Ureter (tissue), 1 donor: ENCODE measurements around the gene CAMK2A. TPM values are rescaled to one million over a fixed set of nuclear protein-coding genes. Genes with fewer than 3 reads are reported as not detected.

ENCODE experiments used
- DNase-seq: peaks from one replicate; pipeline ENCODE4 v3.0.0-alpha.2; 2020; ENCODE audit warnings: low spot score
- total RNA-seq: library from RNA; stranded (reverse); gene quantifications from one replicate; pipeline ENCODE4 v1.2.4, GENCODE V29; 2023
- donor health status: DM: yes; HTN: yes; CAD: no.

Gene CAMK2A
- total RNA-seq, 1 donor from 2014 or later = 1.4 TPM

- DNase-seq = no peak
These were observed 76.0 kb downstream of the CAMK2A start for GRCh38 chr5:150213530-150213929.

- DNase-seq = no peak
These were observed 78.2 kb downstream of the CAMK2A start for GRCh38 chr5:150211156-150212030.

DNA sequence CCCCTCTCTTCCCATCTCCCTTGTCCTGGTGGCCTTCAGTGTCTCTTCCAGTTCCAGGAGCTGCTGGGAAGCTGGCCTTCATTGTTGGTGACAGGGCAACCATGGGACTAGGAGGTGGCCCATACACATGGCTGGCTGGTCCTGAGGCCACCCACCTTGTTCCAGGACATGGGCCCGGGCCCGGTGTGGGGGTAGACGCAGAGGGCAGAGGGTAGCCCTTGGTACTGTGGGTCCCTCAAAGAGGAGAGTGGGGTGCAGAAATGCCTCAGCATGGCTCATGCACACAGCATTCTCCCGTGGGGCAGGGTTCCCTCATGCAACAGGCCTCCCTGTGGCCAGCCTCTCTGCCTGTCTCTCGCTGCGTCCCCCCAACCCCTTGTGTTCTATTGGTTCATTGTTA is 78.9 kb downstream of the CAMK2A start:
- no peak for DNase-seq

DNA sequence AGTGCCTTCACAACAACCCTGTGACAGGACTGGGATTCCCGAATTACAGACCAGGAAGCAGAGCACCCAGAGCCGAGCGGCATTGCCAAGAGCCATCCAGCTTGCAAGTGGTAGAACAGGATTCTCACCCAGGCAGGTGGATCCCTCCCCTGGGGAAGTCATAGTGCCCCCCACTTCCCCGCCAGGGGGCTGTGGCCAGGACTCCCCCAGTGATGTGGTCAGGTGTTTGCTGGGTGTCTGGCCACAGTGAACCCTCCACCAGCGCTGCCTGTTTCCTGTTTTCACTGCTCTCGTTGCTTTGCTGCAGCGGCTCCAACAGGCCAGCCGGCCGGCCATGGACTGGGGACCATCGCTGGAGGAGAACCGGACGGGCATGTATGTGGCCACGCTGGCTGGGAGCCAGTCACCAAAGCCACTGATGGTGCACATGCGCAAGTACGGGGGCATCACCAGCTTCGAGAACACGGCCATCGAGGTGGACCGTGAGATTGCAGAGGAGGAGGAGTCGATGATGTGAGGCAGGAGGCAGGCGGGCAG is 80.4 kb downstream of the CAMK2A start:
- DNase-seq = peak; percentile 76

GRCh38 chr5:150208187-150209098 is 81.1 kb downstream of the CAMK2A start:
- no peak for DNase-seq

GRCh38 chr5:150206779-150207115 is 82.8 kb downstream of the CAMK2A start:
- no peak for DNase-seq

GRCh38 chr5:150206098-150206778 is 83.3 kb downstream of the CAMK2A start:
- DNase-seq = no peak

DNA sequence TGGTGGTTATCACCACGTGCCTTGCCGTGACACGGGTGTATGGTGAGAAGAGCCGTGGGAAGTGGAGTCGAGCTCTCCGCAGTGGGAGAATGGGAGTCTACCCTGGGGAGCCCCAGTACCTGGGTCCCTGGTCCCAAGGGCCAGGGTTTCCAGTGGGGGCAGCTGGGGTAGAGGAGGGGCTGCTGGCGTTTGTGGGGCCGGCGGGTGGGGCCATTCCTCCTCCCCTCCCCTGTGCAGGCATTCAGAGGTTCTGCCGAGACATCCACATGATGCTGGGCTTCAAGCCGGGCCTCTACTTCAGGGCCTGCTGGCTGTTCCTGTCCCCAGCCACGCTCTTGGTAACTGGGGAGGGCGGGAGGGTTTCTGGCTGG is 85.0 kb downstream of the CAMK2A start:
- no peak for DNase-seq

DNA sequence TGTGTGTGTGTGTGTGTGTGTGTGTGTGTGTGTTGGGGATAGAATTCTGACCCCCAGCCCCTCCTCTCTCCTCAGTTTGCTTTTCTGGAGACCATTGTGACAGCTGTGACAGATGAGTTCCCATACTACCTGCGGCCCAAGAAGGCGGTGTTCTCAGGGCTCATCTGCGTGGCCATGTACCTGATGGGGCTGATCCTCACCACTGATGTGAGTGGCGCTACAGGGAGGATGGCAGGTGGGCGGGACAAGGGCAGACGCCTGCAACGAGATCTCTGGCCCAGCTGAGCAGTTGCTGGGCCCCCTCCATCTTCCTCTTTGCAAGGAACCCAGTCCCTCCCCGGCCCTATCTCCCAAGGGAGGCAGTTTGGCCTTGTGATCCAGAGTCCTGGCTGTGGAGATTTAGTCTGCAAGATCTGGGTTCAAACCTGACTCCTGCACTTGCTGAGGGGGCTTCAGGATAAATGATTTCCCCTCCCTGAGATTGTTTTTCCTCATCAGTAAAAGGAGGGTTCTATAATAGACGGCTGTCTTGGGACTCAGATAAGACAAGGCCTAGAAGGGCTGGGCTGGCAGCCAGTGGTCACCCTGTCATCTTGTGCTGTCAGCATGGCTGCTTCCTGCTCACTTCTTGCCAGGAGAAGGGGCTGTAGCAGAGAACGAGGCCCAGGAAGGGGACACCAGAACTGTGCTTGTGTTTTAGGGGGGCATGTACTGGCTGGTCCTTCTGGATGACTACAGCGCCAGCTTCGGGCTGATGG is 85.6 kb downstream of the CAMK2A start:
- DNase-seq = no peak

DNA sequence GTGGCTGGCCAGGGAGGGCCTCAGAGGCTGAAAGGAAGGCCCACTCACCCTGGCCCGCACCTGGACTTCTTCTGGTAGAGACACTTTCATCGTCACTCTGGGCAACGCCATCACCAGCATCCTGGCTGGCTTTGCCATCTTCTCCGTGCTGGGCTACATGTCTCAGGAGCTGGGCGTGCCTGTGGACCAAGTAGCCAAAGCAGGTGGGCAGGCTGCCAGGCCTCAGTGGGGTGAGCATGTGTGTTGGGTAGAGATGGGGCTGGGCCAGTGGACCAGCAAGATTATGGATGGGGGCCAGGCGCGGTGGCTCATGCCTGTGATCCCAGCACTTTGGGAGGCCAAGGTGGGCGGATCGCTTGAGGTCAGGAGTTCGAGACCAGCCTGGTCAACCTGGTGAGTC is 87.1 kb downstream of the CAMK2A start:
- no peak for DNase-seq

DNA sequence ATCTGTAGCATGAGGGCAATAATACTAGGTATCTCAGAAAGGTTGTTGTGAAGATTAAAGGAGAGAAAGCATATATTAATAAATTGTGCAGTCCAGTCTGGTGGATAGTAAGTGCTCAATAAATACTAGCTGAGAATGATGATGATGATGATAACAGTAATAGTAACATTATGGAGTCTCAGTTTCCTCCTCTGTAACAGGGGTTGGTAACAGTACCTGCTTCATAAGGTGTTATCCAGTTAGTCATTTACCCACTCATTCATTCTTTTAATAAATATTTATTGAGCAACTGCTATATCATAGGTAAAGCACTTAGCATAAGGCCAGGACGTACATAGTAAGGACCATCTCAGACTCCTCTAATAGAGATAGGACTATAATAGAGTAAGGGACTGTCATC is 92.1 kb downstream of the CAMK2A start:
- DNase-seq = no peak

GRCh38 chr5:150196986-150197385 is 92.6 kb downstream of the CAMK2A start:
- no peak for DNase-seq

DNA sequence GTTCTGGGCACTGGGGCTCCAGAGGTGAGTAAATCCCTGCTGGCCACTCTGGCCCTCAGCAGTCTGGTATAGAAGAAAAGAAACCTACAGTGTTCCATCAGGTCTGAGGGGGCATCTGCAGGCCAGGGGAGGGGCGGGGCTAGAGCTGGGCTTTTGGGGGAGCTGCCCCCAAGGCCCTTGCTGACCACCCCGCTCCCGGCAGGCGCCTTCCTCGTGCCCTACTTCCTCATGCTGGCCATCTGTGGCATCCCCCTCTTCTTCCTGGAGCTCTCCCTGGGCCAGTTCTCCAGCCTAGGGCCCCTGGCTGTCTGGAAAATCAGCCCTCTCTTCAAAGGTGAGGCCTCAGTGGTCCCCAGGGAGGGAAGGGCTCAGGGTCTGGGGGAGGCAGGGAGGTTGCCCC is 93.1 kb downstream of the CAMK2A start:
- no peak for DNase-seq

DNA sequence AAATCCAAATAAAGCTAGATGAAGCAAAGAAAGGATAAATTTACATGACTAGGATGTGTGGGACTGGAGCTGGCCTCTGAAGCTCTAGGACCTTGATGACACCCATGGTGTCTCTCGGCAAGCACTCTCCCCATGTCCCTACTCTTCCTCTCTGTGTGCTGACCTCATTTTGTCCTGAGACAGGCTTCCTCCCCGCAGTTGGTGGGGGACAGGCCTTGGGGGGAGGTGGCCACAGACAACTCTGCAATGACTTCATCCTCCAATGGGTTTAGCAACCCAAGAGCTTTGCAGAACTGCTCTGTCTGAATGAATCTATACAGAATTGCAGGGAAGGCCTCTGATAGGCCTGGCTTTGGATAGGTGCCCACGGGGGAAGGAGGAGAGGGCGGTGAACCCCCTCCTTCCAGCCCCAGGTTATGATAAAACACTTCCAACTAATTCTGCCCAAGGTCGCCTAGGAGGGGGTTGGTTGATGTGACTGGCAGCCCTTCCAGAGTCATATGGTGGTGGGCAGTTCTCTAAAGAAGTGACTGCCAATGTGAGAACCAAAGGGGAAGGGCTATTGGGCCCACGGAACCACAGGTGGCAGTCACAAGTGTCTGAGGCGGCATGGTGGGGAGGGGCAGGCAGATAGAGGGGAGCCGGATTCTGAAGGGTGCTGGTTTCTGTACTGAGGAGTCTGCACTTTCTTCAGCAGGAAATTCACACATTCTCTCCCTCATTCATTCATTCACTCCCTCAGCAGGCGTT is 93.7 kb downstream of the CAMK2A start:
- DNase-seq = no peak

- no peak for DNase-seq
These were observed 97.1 kb downstream of the CAMK2A start for GRCh38 chr5:150192462-150192861.

DNA sequence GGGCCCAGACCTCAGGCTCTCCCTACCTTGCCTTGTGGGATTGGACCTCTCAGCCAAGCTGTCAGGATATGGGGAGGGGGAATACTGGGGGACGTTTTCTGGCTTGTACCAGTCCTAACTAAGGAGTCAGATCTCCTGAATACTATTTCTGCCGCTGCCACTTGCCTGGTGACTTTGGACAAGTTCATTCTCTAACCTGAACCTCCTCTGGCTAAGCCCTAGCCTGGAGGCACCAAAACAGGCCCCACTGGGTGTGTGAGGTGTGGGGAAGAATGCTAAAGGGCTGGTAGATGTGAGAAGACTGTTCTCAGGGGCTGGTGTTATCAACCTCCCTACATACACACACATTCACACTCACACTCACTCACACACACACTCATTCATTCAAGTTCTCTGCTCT is 98.6 kb downstream of the CAMK2A start:
- DNase-seq = no peak

- DNase-seq = no peak
These were observed 99.0 kb downstream of the CAMK2A start for GRCh38 chr5:150190503-150190979.

DNA sequence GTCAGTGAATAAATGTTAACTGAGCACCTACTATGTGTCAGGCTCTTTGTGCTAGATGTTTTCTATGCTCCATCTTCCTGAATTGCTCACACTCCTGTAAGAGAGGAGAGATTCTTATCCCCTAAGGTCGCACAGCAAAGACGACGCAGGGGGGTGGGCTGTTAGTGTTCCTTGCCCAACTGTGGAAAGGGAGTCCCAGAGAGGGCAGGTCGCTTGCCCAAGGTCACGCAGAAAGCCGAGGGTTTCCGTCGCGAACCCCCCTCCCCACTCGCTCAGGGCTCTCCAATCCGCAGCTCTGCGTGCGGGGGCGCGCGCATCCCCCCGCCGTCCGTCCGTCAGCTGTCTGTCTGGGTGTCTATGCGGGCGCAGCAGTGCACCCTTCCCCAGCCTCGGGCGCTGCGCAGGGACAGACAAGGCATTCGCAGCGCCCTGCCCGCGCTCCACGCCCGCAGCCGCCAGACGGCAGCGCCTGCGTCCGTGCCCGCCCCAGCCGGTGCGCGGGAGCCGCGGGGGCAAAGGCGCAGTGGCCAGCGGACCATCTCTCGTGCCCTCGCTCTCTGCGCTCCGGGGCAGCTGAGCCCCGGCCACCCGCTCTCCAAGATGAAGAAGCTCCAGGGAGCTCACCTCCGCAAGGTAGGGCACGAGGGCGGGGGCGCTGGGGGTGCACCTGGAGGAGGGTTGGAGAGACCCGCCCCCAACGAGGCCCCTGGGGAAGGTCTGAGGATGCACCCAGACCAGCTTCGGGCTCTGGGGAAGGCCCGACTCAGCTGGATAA is 99.7 kb downstream of the CAMK2A start, which contains the start of gene SLC6A7:
TSS of gene SLC6A7 (plus strand) at position 335 of the 775 bp plus-strand sequence. CDS start at position 601, 266 bp downstream.
- DNase-seq = no peak

- no peak for DNase-seq
These were observed 100.2 kb downstream of the CAMK2A start for GRCh38 chr5:150189326-150189725.
